HTERT RPE-1 (cell line): ENCODE results near the gene SIVA1.

Experiments used
- in situ Hi-C: fragments of 300-500 bp; cut with MboI; formaldehyde crosslinking; loops from 4 replicates; pipeline ENCODE4 v1.14.3; 2020; ENCODE audit warnings: low sequenced_read_pairs

Gene SIVA1

DNA sequence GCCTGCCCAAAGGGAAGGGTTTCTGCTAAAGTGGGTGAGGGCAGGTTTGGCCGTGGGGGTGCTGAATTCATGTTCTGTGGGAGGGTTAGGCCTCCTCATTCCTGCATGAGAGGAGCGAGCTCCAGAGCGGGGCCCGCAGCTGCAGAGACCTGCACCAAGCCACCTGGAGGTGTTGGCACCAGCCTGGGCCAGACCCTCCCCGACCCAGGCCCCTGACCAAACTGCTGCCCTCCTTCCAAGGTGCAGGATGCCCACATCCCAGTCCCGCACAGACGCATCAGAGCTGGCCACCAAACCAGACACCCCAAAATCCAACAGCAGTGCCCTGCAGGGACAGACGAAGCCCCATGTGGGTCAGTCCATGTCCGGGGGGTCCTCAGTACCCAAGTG, 18.4 kb upstream of the SIVA1 start:
- in situ Hi-C loops: no loop called here

DNA sequence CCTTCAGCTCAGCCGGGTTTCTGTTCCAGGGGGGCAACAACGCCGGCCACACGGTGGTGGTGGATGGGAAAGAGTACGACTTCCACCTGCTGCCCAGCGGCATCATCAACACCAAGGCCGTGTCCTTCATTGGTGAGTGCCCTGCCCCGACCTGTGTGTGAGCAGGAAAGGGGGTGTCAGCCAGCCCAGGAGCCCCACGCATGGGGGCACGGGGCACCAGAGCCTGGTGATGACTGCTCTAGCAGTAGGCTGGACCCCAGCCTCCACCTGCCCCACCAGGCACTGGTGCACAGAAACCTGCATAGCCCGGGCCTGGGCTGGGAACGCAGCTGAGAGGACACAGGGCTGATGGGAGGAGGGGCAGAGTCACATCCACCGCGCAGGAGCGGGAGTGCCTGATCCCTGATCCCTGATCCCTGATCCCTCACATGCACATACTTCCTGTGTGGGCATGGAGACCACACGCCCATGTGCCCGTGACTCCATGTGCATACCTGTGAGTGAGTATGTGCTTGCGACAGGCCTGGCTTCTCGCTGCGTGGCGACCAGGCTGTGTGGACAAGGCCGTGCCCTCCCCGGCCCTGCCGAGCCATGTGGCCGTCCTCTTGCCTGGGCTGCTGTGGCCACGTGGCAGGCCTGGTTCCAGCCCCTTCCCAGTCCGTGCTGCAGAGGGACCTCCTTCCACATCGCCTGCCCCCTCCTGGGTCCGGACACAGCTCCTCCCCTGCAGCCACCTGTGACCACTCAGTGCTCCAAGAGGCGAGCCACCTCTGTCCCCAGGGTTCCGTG, 17.8 kb upstream of the SIVA1 start:
- in situ Hi-C loops: no loop called here

DNA sequence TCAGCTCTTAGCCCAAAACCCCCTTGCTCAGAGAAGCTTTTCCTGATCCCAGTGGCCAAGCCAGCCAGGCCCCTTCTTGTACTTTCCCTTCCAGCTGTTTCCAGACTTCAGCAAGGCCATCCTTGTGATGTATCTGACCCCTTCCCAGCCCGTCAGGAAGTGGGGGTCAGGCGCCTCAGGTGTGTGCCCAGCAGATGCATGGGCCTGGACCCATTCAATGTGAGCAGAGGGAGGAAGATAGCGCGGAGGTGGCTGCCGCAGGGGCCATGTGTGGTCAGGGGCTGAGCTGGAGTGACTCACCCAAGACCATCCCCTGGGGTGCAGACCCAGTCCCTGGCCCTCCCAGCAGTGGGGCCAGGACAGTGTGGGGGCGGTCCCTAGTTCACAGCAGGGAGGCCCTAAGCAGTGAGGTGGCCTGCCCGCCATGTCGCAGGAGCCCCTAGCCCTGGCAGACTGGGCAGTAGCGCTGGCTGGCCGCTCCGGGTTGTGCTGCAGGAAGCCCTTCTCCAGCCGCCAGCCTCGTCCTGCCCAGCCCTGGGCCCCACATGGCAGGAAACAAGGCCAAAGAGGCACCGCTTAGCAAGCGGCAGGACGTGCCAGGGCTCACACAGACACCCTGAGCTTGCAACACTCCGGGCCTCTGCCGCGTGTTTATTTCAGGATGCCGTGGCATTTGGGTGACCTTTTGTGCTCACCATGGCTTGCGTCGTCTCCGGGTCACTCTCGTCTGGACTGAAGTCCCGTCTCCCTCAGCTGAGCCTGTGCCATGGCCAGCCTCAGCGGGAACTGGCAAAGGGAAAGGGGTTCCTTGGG, 16.9 kb upstream of the SIVA1 start:
- in situ Hi-C loops: no loop called here

DNA sequence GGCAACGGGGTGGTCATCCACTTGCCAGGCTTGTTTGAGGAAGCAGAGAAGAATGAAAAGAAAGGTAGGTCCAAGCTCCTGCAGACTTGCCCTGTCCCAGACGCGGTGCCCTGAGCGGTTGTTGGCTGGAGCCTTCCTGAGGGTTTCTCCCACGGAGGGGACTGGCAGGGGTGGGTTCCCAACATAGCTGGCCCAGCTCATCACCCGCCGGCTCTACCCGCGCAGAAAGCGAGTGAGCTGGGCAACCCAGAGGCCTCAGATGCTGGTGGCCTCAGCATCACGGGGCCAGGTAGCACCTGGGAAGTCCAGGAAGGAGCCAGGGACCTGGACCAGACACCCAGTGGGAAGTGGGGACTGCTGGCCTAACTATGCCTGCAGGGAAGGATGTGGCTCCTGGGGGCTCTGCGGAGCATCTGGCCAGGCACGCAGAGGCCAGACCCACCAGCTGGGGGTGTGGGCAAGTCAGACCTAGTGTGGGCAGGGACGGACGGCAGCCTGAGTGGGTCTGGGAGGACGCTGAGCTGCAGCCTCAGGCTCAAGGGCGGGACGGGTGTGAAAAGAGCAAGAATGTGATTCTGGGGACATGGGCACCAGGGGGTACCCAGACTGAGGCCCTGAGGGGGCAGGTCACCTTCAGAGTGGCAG, 14.4 kb upstream of the SIVA1 start:
- in situ Hi-C loops: no loop called here

DNA sequence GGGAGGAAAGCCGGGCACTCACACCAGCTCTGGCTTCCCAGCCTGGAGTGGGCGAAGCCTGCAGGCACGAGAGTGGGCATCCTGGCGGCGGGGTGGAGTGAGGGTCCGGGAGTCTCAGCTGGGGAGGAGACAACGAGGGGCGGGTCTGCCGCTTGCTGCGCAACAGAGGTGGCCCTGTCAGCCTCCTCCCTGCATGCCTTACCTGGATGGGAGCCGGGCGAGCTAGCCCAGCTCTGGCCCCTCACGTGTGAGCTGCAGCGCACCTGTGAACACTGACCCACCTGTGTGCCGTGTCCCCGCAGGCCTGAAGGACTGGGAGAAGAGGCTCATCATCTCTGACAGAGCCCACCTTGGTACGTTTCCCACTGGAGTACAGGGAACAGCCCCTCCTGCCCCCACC, 13.9 kb upstream of the SIVA1 start:
- in situ Hi-C loops: no loop called here

DNA sequence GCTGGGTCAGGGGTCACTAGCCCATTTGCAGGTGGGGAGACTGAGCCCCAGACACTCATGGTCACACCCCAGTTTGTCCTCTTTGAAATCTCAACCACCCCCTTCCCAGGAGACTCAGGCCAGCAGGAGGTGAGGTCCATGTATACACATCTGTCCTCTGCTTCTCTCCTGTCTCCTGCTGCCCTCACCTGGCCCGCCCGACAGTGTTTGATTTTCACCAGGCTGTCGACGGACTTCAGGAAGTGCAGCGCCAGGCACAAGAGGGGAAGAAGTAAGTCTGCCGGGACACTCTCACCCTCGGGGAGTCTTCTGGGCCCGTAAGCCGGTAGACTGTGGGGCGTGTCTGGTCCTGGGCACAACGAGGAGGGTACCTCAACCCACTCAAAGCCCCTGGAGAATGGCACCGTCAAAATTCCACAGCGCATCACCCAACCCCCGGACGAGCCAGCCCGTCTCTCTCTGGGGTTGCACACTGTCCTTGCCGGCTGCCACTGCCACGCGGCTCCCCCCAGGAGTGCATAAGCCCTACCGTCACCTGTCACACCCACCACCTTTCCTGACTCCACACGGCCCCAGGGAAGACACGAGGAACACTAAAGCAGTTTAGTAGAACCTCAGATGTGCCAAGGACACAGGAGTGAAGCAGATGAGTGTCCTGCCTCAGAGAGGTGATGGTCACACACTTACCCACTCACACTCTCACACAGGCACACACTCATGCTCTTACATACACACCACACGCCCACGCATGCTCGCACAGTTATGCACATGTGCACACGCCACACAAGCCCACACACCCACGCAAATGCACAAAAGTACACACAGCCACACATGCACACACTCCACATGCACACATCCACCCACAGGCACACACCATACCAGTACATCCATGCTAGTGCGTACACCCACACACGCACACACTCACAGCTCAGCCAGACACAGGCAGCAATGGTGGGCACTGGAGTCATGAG, 13.1 kb upstream of the SIVA1 start:
- in situ Hi-C loops: no loop called here

DNA sequence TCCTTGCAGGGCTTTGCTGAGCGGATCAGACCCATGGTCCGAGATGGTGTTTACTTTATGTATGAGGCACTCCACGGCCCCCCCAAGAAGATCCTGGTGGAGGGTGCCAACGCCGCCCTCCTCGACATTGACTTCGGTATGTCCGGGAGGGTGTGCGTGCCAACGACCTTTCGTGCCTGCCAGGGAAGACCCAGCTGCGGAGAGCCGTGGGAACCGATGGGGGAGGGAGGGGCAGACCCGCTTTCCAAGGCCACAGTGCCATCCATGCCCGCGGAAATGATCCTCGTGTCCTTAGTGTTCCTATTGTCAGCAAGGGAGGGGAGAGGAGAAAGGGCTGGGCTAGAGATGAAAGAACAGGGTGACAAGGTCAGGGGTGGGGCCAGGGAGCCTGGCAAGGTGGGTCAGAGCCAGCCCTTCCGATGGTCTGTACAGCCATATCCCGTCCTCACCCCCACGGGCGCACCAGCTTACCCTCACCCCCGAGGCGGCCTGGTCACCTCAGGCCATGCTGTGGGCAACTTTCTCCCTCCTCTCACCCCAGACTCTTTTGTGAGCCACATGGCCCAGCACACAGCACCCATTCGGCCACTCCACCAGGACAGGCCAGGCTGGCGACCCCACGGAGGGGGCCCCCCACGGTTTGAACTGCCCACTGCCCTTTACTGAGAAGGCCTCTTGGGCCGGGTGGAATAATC, 11.7 kb upstream of the SIVA1 start:
- in situ Hi-C loops: no loop called here

DNA sequence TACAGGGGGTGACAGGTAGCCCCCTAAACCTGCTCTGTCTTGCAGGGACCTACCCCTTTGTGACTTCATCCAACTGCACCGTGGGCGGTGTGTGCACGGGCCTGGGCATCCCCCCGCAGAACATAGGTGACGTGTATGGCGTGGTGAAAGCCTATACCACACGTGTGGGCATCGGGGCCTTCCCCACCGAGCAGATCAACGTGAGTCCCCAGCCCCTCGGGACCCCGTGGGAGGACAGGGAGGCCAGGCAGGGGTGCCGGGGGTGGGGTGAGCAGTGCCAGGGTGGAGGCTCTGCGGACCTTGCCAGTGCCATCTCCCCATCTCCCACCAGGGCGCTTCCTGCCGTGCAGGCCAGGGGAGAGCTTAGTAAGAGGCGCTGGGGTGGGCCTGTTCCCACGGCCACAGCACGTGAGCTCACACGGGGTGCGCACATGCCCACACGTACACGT, 11.1 kb upstream of the SIVA1 start:
- in situ Hi-C loops: no loop called here

DNA sequence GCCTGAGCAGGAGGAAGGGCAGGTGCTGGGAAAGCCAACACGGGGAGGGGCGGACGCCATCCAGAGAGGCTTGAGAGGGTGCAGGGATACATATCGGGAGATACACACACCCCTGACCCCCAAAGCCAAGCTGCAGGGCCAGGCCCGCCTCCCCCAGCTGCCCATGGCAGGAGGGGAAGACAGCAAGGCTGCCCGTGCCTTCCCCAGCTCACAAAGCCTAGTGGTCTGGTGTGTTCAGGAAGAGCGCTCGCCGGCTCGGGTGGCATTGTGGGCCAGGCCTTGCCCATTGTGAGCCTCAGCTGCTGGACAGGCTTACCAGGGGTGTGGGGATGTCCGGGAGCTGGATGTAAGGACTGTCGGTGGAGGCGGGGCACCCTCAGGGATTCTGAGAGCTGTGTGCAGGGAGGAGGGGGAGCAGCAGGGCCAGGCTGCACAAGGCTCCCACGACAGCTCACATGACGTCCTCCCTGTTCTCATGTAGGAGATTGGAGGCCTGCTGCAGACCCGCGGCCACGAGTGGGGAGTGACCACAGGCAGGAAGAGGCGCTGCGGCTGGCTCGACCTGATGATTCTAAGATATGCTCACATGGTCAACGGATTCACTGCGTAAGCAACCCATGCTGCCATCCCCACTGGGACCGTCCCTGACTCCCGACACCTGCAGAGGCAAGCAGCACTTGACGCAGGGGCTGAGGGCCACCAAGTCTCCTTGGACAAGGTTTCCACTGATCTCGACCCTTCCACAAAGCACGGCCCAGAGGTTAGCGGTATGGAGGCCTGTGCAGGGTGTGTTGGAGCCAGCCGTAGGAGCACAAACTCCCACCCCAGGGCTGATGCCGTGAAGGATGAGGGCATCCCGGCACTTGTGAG, 10.1 kb upstream of the SIVA1 start:
- in situ Hi-C loops: no loop called here

DNA sequence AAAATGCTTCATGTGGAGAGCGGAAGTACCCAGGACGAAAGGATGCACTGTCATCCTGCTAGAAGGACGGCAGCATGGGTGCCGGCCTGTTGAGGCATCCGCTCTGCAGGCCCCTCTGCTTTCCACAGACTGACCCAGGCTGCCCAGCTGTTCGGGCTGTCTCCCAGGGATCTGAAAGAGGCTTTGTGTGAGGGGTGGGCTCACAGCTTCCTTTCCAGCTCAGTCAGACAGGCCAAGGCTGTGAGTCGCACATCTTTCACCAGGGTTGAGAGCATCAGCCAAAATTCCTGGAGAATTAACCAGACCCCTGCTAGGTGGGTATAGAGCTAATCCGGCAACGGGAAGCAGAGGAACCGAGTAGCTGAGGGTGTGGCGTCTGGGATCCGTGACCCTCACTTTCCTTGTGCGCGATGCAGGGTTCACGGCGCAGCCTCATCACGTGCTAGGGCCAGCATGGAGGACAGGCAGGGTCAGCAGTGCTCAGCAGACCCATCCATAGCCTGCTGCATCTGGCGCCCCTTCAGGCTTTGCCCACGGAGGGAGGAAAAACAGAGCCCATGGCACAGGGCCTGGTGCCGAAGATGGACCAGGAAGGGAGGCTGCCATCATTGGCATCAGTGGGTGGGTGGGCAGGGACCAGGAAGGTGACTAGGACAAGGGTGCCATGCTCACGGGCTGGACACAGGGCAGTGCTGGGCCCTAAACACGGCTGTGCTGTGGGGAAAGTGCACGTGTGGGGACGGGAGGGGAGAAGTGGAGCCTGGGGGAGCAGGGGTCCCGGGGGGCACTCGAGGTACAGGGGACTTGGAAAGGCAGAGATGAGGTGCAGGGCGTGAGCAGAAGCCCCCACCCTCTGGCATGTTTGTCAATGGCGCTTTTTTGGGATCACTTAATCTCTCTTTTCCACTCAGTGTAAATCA, 9.2 kb upstream of the SIVA1 start:
- in situ Hi-C loops: no loop called here

DNA sequence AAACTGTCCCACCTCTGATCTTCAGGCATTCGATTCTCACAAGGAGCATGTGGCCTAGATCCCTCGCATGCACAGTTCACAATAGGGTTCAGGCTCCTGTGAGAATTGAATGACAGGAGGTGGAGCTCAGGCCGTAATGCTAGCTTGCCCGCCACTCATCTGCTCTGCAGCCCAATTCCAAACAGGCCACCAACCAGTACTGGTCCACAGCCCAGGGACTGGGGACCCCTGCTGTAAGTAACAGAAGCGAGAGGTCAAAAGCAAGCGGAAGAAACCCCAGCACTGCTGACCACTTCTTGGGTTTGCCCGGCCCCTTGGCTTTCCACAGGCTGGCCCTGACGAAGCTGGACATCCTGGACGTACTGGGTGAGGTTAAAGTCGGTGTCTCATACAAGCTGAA, 8.5 kb upstream of the SIVA1 start:
- in situ Hi-C loops: no loop called here

DNA sequence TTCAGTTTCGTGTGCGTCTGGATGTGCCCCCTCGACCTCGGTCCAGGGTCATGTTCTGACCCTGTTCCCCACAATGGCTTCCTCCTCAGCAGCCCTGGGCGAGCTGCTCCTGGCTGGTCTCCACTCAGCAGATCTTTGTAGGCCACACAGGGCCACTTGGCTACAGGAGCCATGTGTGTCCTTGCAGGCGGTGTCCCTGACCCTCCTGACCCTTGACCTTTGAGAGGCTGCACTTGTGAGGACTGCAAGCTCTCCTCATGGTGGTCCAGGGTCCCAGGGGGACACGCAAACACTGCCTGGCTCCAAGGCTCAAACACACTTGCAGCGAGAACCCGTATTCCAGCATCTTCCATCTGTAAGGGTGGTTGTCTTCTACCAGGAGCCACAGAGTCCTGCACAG, 7.5 kb upstream of the SIVA1 start:
- in situ Hi-C loops: no loop called here

DNA sequence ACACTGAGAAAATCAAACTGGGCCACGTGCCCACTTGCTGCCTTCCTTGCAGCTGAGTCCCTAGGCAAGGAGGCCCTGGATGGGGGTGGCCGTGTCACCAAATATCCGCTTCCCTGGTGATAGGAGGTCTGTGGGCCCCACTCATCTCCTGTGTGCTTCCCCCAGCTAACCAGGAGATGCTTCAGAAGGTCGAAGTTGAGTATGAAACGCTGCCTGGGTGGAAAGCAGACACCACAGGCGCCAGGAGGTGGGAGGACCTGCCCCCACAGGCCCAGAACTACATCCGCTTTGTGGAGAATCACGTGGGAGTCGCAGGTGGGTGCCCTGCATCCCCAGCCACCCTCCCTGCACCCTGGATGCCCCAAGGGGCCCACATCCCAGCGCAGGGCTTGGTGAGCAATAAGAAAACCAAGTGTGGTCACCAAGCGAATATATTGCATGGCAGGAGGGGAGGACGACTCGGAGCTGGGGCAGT, 6.8 kb upstream of the SIVA1 start:
- in situ Hi-C loops: no loop called here

DNA sequence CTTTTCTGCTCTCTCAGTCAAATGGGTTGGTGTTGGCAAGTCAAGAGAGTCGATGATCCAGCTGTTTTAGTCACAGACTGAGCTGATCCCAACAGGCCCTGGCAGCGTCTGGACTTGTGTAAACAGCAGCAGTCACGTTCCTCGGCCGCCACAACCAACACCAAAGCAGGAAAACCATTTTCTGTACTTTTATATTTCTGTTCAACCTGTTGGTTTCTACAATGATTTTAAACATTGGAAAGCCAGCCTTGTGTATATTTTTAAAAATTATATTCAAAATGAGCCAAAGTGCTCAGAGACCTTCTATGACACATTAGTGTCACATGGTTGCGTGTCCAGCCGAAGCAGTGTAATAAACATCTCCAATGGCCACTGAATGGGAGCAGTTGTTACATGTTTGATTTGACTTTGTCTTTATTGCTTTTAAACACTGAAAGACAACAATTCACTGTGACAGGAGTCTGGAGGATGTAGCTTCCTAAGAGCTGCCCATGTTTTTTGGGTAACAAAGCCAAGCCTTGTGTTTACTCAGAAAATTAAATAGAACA, 5.9 kb upstream of the SIVA1 start:
- in situ Hi-C loops: no loop called here

DNA sequence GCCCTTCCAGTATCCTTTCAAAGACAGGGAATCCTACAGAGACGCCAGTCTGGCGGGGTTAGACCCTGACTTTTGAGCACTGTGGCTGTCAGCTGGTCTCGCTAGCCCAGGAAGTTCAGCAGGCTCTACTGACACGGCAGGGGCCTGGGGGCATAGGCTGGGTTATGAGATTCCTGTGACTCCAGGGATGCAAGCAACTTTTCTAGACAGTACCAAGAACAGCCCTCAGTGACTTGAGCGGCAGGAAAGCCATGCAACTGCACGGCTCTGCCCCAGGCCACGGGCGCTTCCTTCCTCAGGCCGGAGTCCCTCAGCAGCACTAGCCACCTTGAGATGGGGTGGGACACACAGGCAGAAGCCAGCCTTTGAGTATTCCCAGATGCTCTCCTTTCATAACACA, 5.1 kb upstream of the SIVA1 start:
- in situ Hi-C loops: no loop called here

DNA sequence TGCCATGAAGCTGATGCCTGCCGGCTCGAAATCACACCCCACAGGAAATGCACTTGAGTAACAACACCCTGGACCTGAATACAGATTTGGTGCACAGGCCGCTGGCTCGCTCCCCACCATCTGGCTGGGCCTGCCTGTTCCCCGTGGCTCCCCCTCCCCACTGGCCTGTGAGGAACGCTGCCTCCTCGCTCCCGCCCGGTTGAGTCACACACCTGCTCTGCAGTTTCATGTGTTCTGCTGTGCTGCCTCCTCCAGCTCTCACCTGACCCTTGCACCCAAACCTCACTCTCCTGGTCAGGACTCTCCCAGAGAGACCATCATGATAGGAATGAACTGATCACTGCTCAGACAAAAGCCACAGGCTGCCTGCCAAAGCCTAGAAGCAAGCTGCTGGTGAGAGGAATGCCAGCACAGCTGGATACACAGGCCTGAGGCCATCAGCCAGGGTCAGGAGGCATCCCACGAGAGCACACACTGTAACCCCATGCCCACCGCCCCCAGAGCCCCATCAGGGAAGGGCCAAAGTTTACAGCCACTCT, 3.8 kb upstream of the SIVA1 start:
- in situ Hi-C loops: no loop called here

DNA sequence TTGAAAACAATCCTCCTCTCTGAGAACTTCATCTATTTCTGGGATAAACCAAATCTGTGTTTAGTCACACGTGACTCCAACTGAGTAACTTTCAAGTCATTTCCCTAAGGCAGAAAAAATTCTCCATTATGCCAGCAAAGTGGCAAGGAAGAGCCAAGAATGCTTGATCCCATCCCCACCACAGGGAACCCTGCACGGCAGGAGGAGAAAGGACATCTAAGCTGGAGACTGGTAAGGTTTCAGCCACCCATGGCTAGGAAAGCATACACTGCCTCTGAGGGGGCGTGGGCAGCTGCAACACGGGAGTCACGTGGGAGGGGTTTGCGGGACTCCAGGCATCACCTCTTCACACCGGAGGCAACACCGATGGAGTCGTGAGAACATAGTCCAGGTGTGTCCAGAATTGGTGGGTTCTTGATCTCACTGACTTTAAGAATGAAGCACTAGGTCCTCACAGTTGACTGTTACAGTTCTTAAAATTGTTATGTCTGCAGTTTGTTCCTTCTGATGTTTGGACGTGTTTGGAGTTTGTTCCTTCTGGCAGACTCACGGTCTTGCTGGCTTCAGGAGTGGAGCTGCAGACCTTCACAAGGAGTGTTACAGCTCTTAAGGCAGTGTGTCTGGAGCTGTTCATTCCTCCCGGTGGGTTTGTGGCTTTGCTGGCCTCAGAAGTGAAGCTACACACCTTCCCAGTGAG, 2.7 kb upstream of the SIVA1 start:
- in situ Hi-C loops: no loop called here
